ENCODE data around the gene CDK5. TPM values are rescaled to one million over a fixed set of nuclear protein-coding genes. Genes with fewer than 3 reads are reported as not detected.

CDK5 gene
- polyA plus RNA-seq, 2 of the 4 experiments (the other 2 are of a cell fraction) = 29.6 to 51.0 TPM

DNA sequence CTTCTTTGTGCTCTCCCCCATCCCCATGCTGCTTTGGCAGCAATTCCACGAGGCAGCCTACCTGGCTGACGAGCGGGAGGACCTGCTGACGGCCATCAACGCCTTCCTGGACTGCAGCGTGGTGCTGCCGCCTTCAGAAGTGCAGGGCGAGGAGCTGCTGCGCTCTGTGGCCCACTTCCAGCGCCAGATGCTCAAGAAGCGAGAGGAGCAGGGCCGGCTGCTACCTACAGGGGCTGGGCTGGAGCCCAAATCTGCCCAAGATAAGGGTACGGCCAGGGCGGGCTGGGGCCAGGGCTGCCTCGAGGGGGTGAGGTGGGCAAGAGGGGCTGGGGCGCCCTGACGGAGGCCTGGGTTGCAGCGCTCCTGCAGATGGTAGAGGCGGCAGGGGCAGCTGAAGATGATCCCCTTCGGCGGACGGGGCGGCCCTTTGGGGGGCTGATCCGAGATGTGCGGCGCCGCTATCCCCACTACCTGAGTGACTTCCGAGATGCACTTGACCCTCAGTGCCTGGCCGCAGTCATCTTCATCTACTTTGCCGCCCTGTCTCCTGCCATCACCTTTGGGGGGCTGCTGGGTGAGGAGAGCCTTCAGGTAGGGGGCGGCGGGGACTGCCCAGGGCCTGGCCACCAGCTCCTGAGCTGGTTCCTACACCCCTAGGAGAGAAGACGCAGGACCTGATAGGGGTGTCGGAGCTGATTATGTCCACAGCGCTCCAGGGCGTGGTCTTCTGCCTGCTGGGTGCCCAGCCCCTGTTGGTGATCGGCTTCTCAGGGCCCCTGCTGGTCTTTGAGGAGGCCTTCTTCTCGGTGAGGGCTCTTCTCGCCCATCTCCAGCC, 13.6 kb upstream of the CDK5 start:
- DNase-seq (ENCODE audit: low read depth in 1 of 2, low spot score in 1 of 2) = no peak
- no peak overlapping the region for H3K27ac ChIP-seq
- no peak overlapping the region for H3K4me2 ChIP-seq
- no peak for ATAC-seq
- no peaks in the 10 kb centered on the region for H3K9me3 ChIP-seq
- CTCF ChIA-PET = interaction anchor here (1.0 to 8.6 kb wide), 7 partner anchors 9 to 53 kb away, joined by 3 to 64 read pairs (median 4); no protein-coding TSS in a partner anchor
- H3K4me3 ChIP-seq = no peak overlapping the region
- no peak for FAIRE-seq
- TF ChIP-seq EHMT2 (IDR thresholded peaks at IDR 0.05; ENCODE audit: low read depth) (no peak), JUN (IDR thresholded peaks at IDR 0.05) (0 out of 5 replicates have a peak, but pooled peaks of 1 of the 2 experiments have one; percentile 7)
- H3K4me1 ChIP-seq = peaks cover 7% of the 10 kb centered on the region; the same call in 2 of the 3 replicates
- POLR2A ChIA-PET = interaction anchor here (1.3 kb wide), 1 partner anchor 9 kb away, joined by 6 read pairs; no protein-coding TSS in a partner anchor
- WGBS (ENCODE audit: missing lambda C conversion rate) = 92% methylated on average over 27 of the region's 39 CpGs

DNA sequence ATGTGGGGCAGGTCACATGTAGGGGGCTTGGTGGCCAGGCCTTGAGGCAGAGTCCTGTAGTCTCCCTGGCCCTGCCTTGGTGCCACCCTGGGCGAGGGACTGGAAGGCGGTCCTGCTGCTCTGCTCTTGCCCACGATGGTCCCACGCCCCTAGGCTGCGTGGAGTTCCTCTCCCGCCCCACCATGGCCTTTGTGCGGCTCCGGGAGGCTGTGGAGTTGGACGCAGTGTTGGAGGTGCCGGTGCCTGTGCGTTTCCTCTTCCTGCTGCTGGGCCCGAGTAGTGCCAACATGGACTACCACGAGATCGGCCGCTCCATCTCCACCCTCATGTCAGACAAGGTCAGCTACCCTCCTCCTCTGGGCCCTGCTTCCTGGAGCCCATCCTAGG, 12.9 kb upstream of the CDK5 start:
- ChIA-PET POLR2A (interaction anchor here (1.3 kb wide), 1 partner anchor 8 kb away, joined by 6 read pairs; no protein-coding TSS in a partner anchor), CTCF (interaction anchor here (1.0 to 8.6 kb wide), 5 partner anchors 8 to 39 kb away, joined by 3 to 64 read pairs (median 4); partner anchors contain the start of genes FASTK and TMUB1)
- no peak for FAIRE-seq
- Histone ChIP-seq H3K4me1 (peaks cover under 1% of the 10 kb centered on the region; the same call in 1 of the 3 replicates), H3K9me3 (no peaks in the 10 kb centered on the region), H3K27ac (no peak overlapping the region), H3K4me3 (no peak overlapping the region), H3K4me2 (no peak overlapping the region)
- no peak for TF ChIP-seq CHD4 (IDR thresholded peaks at IDR 0.05; ENCODE audit: borderline replicate concordance)
- no peak for TF ChIP-seq JUNB (IDR thresholded peaks at IDR 0.05)
- no peak for TF ChIP-seq CEBPB (IDR thresholded peaks at IDR 0.05)
- no peak for TF ChIP-seq PBX3 (IDR thresholded peaks at IDR 0.05)
- no peak for TF ChIP-seq ZFP36 (IDR thresholded peaks at IDR 0.05; ENCODE audit: borderline replicate concordance, partially characterized antibody)
- TF ChIP-seq GATA3 (IDR thresholded peaks at IDR 0.05; ENCODE audit: borderline replicate concordance) = no peak
- no peak for TF ChIP-seq TFCP2L1 (CRISPR knock-in tag; IDR thresholded peaks at IDR 0.05)
- TF ChIP-seq HOXB13 (CRISPR knock-in tag; IDR thresholded peaks at IDR 0.05; ENCODE audit: low read depth) = no peak
- TF ChIP-seq RAD21 (conservative IDR thresholded peaks at IDR 0.05 in 1 of 2, IDR thresholded peaks at IDR 0.05 in 1 of 2) = no peak
- TF ChIP-seq, protein P1, sequence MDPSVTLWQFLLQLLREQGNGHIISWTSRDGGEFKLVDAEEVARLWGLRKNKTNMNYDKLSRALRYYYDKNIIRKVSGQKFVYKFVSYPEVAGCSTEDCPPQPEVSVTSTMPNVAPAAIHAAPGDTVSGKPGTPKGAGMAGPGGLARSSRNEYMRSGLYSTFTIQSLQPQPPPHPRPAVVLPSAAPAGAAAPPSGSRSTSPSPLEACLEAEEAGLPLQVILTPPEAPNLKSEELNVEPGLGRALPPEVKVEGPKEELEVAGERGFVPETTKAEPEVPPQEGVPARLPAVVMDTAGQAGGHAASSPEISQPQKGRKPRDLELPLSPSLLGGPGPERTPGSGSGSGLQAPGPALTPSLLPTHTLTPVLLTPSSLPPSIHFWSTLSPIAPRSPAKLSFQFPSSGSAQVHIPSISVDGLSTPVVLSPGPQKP (IDR thresholded peaks at IDR 0.05; ENCODE audit: low read depth, low read length) = no peak
- no peak for TF ChIP-seq NPAS2 (CRISPR knock-in tag; IDR thresholded peaks at IDR 0.05; ENCODE audit: borderline replicate concordance)
- no peak for TF ChIP-seq REST (IDR thresholded peaks at IDR 0.05)
- TF ChIP-seq TP53 (CRISPR knock-in tag; IDR thresholded peaks at IDR 0.05) = no peak
- TF ChIP-seq BCL3 (IDR thresholded peaks at IDR 0.05) = no peak
- no peak for TF ChIP-seq POLR2A (IDR thresholded peaks at IDR 0.05; ENCODE audit: low read length)
- no peak for TF ChIP-seq POLR2AphosphoS2 (conservative IDR thresholded peaks at IDR 0.05; ENCODE audit: low read length)
- no peak for TF ChIP-seq MAX (IDR thresholded peaks at IDR 0.05)
- no peak for TF ChIP-seq CBX8 (IDR thresholded peaks at IDR 0.05)
- TF ChIP-seq EHF (CRISPR knock-in tag; IDR thresholded peaks at IDR 0.05) = no peak
- no peak for DNase-seq (ENCODE audit: low read depth in 1 of 2, low spot score in 1 of 2)
- WGBS (ENCODE audit: missing lambda C conversion rate) = 87% methylated on average over 14 of the region's 15 CpGs
- ATAC-seq = no peak

Measured in A549 (cell line).